A172 (cell line): ENCODE results near the gene TMEM255B. TPM values are rescaled to one million over a fixed set of nuclear protein-coding genes. Genes with fewer than 3 reads are reported as not detected.

Experiments used
- DNase-seq: peaks from one replicate; pipeline ENCODE4 v3.0.0-alpha.2; 2015; ENCODE audit warnings: low spot score
- total RNA-seq: library from RNA; depleted of rRNA; stranded (reverse); fragments of >200 nt; shearing (Covaris generic); gene quantifications from 2 replicates; pipeline ENCODE4 v1.2.3, GENCODE V29; 2014

TMEM255B gene
- total RNA-seq, 1 experiment from 2014 or later: 2.3 TPM

DNA sequence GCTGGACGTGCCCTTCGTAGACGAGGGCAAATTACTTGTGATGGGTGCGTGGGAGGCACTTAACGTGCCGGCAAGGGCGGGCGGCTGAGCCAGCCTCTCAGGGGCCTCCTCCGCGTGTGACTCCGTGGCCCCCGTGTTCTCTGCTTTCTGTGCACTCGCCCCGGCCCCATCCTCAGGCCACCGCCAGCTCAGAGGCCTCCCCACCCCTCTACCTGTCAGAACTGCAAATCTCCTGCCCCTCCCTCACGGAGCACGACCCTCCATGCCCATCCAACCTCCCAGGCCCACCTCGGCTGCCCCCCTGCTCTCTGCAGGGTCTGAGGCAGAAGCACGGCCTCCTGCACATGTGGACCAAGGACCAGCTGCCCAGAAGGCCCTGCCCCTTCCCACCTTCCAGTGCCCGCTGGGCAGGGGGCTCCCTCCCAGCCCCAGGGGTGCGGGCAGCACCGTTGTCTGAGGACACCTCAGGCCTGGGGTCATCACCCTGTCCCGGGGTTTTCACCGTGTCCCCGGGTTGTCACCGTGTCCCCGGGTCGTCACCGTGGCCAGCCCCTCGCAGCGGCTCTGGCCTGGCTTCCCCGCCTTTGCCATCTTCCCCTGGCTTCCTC is 44.5 kb downstream of the TMEM255B start:
- no peak for DNase-seq

DNA sequence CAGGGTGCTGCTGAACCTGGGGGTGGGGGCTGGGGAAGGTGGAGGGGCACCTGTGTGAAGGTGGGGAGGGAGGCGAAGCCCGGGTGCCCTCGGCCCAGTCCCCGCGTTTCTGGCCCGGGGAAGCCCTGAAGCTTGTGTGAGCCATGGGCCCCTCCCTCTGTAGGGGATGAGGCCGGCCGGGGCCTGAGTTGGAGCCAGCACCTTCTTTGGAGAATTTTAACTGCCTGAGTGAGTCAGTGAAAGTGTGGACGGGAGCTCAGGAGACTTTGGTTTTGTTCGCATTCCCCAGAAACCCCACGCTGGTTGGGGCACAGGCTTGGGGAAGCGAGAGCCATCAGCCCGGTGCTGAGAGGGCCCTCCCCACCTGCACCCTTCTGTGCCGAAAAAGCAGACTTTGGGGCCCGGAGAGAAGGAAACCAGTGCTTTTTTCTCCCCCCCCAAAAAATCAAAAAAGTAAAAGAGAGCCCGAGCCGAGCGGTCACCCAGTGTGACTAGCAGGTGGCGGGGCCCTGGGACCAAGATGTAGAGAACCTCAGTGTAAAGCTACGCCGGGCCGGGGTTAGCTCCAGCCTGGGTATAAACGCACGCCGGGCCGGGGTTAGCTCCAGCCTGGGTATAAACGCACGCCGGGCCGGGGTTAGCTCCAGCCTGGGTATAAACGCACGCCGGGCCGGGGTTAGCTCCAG is 45.1 kb downstream of the TMEM255B start:
- DNase-seq: peak; percentile 52

DNA sequence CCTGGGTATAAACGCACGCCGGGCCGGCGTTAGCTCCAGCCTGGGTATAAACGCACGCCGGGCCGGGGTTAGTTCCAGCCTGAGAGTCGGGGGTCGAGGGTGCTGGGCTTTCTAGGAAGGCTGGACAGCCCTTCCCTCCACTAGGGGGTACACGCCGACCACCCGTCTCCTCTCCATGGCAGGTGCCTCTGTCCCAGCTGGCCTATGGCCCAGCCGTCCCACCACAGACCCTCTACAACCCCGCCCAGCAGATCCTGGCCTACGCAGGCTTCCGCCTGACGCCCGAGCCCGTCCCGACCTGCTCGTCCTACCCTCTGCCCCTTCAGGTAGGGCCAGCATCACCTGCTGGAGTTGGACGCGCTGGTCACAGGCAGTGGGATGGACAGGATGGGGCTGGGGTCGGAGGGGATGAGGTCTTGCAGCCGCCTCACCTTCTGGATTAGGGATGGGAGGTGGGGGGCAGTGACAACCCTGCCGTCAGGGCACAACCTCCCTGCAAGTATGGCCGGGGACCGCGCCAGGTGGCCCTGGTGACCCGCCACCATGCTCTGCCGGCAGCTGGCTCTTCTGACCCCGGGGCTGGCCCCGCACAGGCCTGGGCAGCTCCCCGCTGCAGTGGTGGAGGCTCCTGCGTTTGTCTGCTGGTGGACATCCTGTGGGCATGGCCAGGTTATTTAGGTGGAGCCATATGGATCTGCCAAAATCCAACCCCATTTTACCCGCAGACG is 45.8 kb downstream of the TMEM255B start:
- no peak for DNase-seq

- no peak for DNase-seq
Observed at GRCh38 chr13:113805431-113806103, 46.5 kb downstream of the TMEM255B start.

GRCh38 chr13:113806104-113806471 is 47.1 kb downstream of the TMEM255B start:
- DNase-seq: no peak

GRCh38 chr13:113806526-113806925 is 47.5 kb downstream of the TMEM255B start:
- no peak for DNase-seq

DNA sequence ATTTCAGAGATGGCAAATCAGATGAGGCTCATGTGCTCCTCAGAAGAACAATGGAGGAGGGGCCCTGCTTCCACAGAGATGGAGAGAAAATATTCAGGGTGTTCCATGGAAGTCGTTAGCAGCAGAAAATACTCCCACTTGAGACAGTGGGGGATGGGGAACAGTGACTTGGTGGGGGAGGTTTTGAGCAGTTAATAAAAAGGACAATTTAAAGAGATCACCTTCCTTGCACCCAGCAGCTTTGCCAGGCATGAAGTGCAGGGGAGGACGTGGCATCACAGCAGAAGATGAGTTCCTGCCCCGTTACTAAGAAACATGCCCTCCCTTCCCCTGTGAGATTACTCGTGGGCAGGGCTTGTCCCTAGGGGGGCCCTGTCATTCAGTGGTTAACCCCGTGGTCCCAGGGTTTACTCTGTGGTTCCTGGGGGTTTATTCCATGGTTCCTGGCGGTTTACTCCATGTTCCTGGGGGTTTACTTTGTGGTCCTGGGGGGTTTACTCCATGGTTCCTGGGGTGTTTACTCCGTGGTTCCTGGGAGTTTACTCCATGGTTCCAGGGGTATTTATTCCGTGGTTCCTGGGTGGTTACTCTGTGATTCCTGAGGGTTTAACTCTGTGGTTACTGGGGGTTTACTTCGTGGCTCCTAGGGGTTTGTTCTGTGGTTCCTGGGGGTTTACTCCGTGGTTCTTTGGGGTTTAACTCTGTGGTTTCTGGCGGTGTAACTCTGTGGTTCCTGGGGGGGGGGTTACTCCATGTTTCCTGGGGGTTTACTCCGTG is 49.2 kb downstream of the TMEM255B start:
- no peak for DNase-seq

- DNase-seq: no peak
Observed at GRCh38 chr13:113809934-113810333, 50.9 kb downstream of the TMEM255B start.

DNA sequence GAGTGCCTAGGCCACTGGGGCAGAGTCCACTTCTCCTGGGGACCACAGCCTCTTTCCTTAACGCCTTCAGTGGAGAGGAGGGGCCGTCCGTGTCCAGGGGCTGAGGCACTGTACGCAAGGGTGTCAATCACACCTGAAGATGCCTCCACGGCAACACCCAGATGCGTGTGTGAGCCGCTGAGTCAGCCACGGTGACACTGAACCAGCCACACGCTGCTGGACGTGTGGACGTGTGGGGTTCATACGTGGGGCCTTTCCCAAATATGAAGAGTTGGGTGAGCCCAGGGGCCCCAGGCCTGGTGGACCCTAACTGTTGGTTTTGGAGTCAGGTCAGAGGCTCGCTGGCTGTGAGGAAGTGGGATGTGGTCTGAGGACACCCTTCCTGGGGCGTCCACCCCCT is 51.6 kb downstream of the TMEM255B start:
- no peak for DNase-seq

- no peak for DNase-seq
Observed at GRCh38 chr13:113811081-113811928, 52.3 kb downstream of the TMEM255B start.

- no peak for DNase-seq
Observed at GRCh38 chr13:113812178-113813040, 53.4 kb downstream of the TMEM255B start.

GRCh38 chr13:113813070-113813748 is 54.2 kb downstream of the TMEM255B start:
- DNase-seq: no peak

DNA sequence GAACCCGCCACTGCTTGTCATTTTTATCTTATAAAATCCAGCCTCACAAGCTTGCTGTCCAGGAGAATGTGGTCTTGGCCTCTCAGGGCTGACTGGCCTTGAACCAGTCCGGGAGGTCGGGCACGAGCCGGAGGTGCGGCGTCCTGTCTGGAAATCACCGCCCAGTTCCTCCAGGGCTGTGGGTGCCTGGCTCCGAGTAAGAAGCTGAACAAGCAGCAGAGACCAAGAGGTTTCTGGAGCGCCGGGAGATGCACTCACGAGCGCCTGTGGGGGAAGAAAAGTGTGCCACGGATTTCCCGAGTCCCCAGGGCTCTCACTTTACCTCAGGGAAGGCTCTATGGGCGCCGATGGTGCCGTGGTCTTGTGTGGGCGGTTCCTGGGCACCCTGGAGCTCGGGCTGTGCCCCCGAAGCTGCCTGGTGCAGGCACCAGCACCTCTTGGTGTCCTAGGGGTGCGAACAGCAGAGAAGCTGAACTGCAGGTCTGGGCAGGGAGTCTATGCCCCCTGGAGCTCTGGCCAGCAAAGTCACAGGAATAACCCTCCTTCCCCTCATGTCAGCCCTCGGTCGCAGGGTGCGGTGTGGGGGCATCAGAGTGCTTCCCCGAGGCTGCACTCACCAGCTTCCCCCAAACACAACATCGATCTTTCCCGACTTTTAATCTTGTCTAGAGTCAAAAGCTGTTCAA is 54.9 kb downstream of the TMEM255B start:
- DNase-seq: peak; percentile 54

DNA sequence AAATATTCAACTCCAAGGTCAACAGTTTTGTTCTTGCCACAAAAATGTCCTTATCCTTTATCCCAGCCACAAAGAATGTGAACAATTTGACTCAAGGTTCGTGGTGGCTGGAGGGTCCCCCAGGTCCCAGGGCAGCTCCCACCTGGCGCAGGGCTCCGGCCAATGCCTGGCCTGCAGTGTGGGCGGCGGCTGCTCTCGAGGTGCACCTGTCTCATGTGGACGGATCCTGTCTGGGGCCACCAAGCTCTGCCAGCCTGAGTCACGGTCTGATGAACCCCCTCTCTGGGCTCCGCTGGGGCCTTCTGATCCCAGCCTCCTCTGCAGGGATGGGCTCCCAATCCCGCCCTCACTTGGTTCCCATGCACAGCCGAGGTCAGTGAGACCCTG is 55.4 kb downstream of the TMEM255B start:
- DNase-seq: peak; percentile 70

GRCh38 chr13:113815151-113816058 is 56.4 kb downstream of the TMEM255B start:
- DNase-seq: no peak

GRCh38 chr13:113816254-113816929 is 57.4 kb downstream of the TMEM255B start:
- peak; percentile 30 for DNase-seq
